Osteoblast (primary cell): ENCODE results near the gene VIPR1. TPM values are rescaled to one million over a fixed set of nuclear protein-coding genes. Genes with fewer than 3 reads are reported as not detected.

Experiments used
- DNase-seq: peaks from one replicate; pipeline ENCODE4 v3.0.0; 2011; ENCODE audit warnings: low spot score, mixed read lengths; ENCODE audit not compliant: insufficient read length; ENCODE audit errors: missing footprints
- H2AFZ ChIP-seq: 2 replicates; pipeline ENCODE4 v1.6.0; 2011; ENCODE audit warnings: mild to moderate bottlenecking, low read length
- H3K27ac ChIP-seq: 2 replicates; pipeline ENCODE4 v1.5.1; 2011; ENCODE audit warnings: mild to moderate bottlenecking, low read depth, low read length, moderate library complexity
- H3K27me3 ChIP-seq: 2 replicates; pipeline ENCODE4 v1.6.0; 2012; ENCODE audit warnings: mild to moderate bottlenecking, control low read depth, inconsistent platforms, low read length, moderate library complexity; ENCODE audit not compliant: insufficient read depth
- H3K36me3 ChIP-seq: 2 replicates; pipeline ENCODE4 v1.5.1; 2011; ENCODE audit warnings: mild to moderate bottlenecking, low read length, control low read depth, moderate library complexity; ENCODE audit not compliant: insufficient read depth
- H3K4me1 ChIP-seq: 2 replicates; pipeline ENCODE4 v1.5.1; 2011; ENCODE audit warnings: mild to moderate bottlenecking, low read length, control low read depth, moderate library complexity; ENCODE audit not compliant: insufficient read depth
- H3K4me2 ChIP-seq: 2 replicates; pipeline ENCODE4 v1.6.0; 2011; ENCODE audit warnings: mild to moderate bottlenecking, low read length; ENCODE audit not compliant: insufficient read depth
- H3K4me3 ChIP-seq: fragments of 200-600 bp; sonication (generic); 3 replicates; pipeline ENCODE4 v1.5.1; 2012; ENCODE audit warnings: mild to moderate bottlenecking, low read length, inconsistent platforms; ENCODE audit not compliant: insufficient read depth
- H3K79me2 ChIP-seq: 2 replicates; pipeline ENCODE4 v1.6.0; 2012; ENCODE audit warnings: mild to moderate bottlenecking, low read length, control low read depth, inconsistent platforms; ENCODE audit not compliant: insufficient read depth
- H3K9me3 ChIP-seq: 2 replicates; pipeline ENCODE4 v1.5.1; 2011; ENCODE audit warnings: low read depth, low read length, control low read depth
- H4K20me1 ChIP-seq: 2 replicates; pipeline ENCODE4 v1.6.0; 2012; ENCODE audit warnings: mild to moderate bottlenecking, low read length, control low read depth; ENCODE audit not compliant: insufficient read depth
- CTCF ChIP-seq: IDR thresholded peaks from 2 replicates; pipeline ENCODE4 v1.5.1; 2011; ENCODE audit warnings: mild to moderate bottlenecking, low read depth, low read length, moderate library complexity; ENCODE audit errors: extremely low read depth
- total RNA-seq: library from RNA; depleted of rRNA; stranded (reverse); fragments of >200 nt; gene quantifications from 2 replicates; pipeline ENCODE4 v1.2.3, GENCODE V29; 2012

The VIPR1 gene
- total RNA-seq, 1 donor: not detected

GRCh38 chr3:42517117-42517516 is 14.7 kb downstream of the VIPR1 start:
- H2AFZ ChIP-seq: no peak overlapping the region
- no peak for DNase-seq
- H3K9me3 ChIP-seq: no peaks in the 10 kb centered on the region
- H3K4me1 ChIP-seq: no peaks in the 10 kb centered on the region
- no peaks in the 10 kb centered on the region for H4K20me1 ChIP-seq
- H3K4me3 ChIP-seq: no peak overlapping the region
- TF ChIP-seq CTCF: no peak
- no peaks in the 10 kb centered on the region for H3K27me3 ChIP-seq
- no peak overlapping the region for H3K4me2 ChIP-seq
- H3K27ac ChIP-seq: no peak overlapping the region
- no peaks in the 10 kb centered on the region for H3K36me3 ChIP-seq
- H3K79me2 ChIP-seq: no peaks in the 10 kb centered on the region

GRCh38 chr3:42518800-42519567 is 16.5 kb downstream of the VIPR1 start:
- Histone ChIP-seq H3K27ac (no peak overlapping the region), H4K20me1 (no peaks in the 10 kb centered on the region), H3K9me3 (no peaks in the 10 kb centered on the region), H3K4me3 (no peak overlapping the region), H3K36me3 (no peaks in the 10 kb centered on the region), H2AFZ (no peak overlapping the region), H3K79me2 (no peaks in the 10 kb centered on the region), H3K27me3 (no peaks in the 10 kb centered on the region), H3K4me1 (no peaks in the 10 kb centered on the region), H3K4me2 (no peak overlapping the region)
- no peak for DNase-seq
- TF ChIP-seq CTCF: peak; percentile 18

- DNase-seq: no peak
- no peaks in the 10 kb centered on the region for H3K4me1 ChIP-seq
- no peaks in the 10 kb centered on the region for H3K9me3 ChIP-seq
- H3K36me3 ChIP-seq: no peaks in the 10 kb centered on the region
- no peak overlapping the region for H3K4me2 ChIP-seq
- no peaks in the 10 kb centered on the region for H4K20me1 ChIP-seq
- H2AFZ ChIP-seq: no peak overlapping the region
- TF ChIP-seq CTCF: no peak
- H3K27ac ChIP-seq: no peak overlapping the region
- H3K4me3 ChIP-seq: no peak overlapping the region
- no peaks in the 10 kb centered on the region for H3K27me3 ChIP-seq
- no peaks in the 10 kb centered on the region for H3K79me2 ChIP-seq
Measured at GRCh38 chr3:42519568-42519962, 17.1 kb downstream of the VIPR1 start.

GRCh38 chr3:42520336-42520735 is 17.9 kb downstream of the VIPR1 start:
- H3K79me2 ChIP-seq: no peaks in the 10 kb centered on the region
- no peak overlapping the region for H3K4me2 ChIP-seq
- H3K4me3 ChIP-seq: no peak overlapping the region
- no peak overlapping the region for H3K27ac ChIP-seq
- TF ChIP-seq CTCF: no peak
- no peaks in the 10 kb centered on the region for H4K20me1 ChIP-seq
- no peaks in the 10 kb centered on the region for H3K27me3 ChIP-seq
- no peaks in the 10 kb centered on the region for H3K9me3 ChIP-seq
- H2AFZ ChIP-seq: no peak overlapping the region
- no peaks in the 10 kb centered on the region for H3K36me3 ChIP-seq
- H3K4me1 ChIP-seq: no peaks in the 10 kb centered on the region
- no peak for DNase-seq
